Adrenal gland (tissue), 5 donors: Measurements from ENCODE around the gene NPFFR1.
"Not testable (repeated sequence)": the region's sequence is repeated elsewhere in the genome, so short reads cannot be mapped to it uniquely, and the experiment has no call there.

ENCODE experiments used
- CTCF ChIP-seq, 6 experiments: fragments of 450-650 bp in 4 of 6; fragments of 200-600 bp in 2 of 6; sonication (generic) in 1 of 6; IDR thresholded peaks; 1 replicate in 5 of 6; 2 replicates in 1 of 6; pipeline versions ENCODE4 v1.5.1 to v1.8.0; 2016 to 2021; ENCODE audit warnings: antibody characterized with exemption in 6 of 6, mild to moderate bottlenecking in 2 of 6, moderate library complexity in 1 of 6
- POLR2A ChIP-seq, 2 donors: fragments of 450-650 bp; IDR thresholded peaks; one replicate each; pipeline ENCODE4 v1.6.1; 2017; ENCODE audit warnings: antibody characterized with exemption in 2 of 2, mild to moderate bottlenecking in 2 of 2, moderate library complexity in 1 of 2
- donor health status: DM: no; HTN: no; CAD: no.

- not testable (repeated sequence) for TF ChIP-seq CTCF, POLR2A (IDR thresholded peaks at IDR 0.05)
These were observed 45.8 kb downstream of the NPFFR1 start for GRCh38 chr10:70237958-70238536.
